ENCODE data around the gene ZBED5. TPM values are rescaled to one million over a fixed set of nuclear protein-coding genes. Genes with fewer than 3 reads are reported as not detected.

The ZBED5 gene
- total and polyA plus RNA-seq, 4 donors: 5.4 to 10.7 (median 10.1) TPM

DNA sequence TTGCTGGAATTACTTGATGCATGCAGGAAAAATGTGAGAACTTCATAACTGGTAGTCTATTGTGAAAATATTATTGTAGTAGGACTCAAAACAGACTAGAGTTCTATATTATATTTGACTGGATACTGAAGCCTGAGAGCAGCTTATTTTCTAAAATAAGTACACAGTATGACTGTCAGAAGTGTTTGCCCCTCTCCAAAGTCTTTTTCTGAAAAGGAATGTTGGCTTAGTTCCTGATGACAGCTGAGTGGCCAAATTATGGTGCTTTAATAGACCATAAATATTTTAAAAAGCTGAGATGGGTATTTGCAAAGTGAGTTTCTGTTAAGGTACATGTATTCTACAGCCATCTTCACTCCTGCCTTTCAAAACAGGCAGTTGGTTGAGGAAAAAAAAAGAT, 13.1 kb downstream of the ZBED5 start:
- H3K9ac ChIP-seq (ENCODE audit: low read depth in 1 of 2, low read length in 2 of 2): no peak overlapping the region
- no peaks in the 10 kb centered on the region for H3K36me3 ChIP-seq (ENCODE audit: control insufficient read depth in 4 of 4, insufficient read depth in 3 of 4, low read depth in 1 of 4, low read length in 3 of 4)
- no peaks in the 10 kb centered on the region for H3K27me3 ChIP-seq (ENCODE audit: control insufficient read depth in 4 of 4, insufficient read depth in 4 of 4, low read length in 3 of 4)
- no peak overlapping the region for H3K27ac ChIP-seq (ENCODE audit: low read depth in 1 of 2, low read length in 2 of 2)
- H3K4me1 ChIP-seq (ENCODE audit: control insufficient read depth in 4 of 4, insufficient read depth in 4 of 4, low read length in 3 of 4): peaks cover 0 to 2% (median 0%) of the 10 kb centered on the region in 4 donors
- no peak for DNase-seq (ENCODE audit: low spot score)
- TF ChIP-seq HNF4A (conservative IDR thresholded peaks at IDR 0.05): no peak
- H3K9me3 ChIP-seq (ENCODE audit: control insufficient read depth in 4 of 4, low read length in 3 of 4): no peaks in the 10 kb centered on the region
- no peak overlapping the region for H3K4me3 ChIP-seq (ENCODE audit: low read depth in 1 of 3, low read length in 3 of 3)

DNA sequence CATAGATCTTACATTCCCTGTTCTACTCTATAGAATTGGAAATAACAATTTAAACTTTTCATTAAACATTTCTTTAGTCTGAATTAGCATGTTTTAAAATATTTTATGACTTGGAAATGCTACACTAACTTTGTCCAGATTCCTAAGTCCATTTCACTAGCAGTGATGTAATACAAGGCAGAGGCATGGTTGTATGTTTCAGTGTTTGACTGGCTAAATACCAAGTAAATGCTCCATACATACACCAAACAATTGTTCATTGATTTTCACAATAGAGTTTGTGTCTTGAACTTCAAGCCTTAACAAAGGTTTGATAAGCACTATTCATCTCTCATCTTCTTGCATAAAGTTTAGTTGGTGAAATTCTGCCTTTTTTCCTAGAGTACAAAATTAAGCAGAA, 13.5 kb downstream of the ZBED5 start:
- Histone ChIP-seq H3K4me1 (ENCODE audit: control insufficient read depth in 4 of 4, insufficient read depth in 4 of 4, low read length in 3 of 4) (peaks cover 0 to 2% (median 0%) of the 10 kb centered on the region in 4 donors), H3K36me3 (ENCODE audit: control insufficient read depth in 4 of 4, insufficient read depth in 3 of 4, low read depth in 1 of 4, low read length in 3 of 4) (no peaks in the 10 kb centered on the region), H3K9ac (ENCODE audit: low read depth in 1 of 2, low read length in 2 of 2) (no peak overlapping the region), H3K9me3 (ENCODE audit: control insufficient read depth in 4 of 4, low read length in 3 of 4) (no peaks in the 10 kb centered on the region), H3K4me3 (ENCODE audit: low read depth in 1 of 3, low read length in 3 of 3) (no peak overlapping the region), H3K27ac (ENCODE audit: low read depth in 1 of 2, low read length in 2 of 2) (no peak overlapping the region), H3K27me3 (ENCODE audit: control insufficient read depth in 4 of 4, insufficient read depth in 4 of 4, low read length in 3 of 4) (no peaks in the 10 kb centered on the region)
- no peak for TF ChIP-seq HNF4A (conservative IDR thresholded peaks at IDR 0.05)
- TF ChIP-seq NR2F2 (IDR thresholded peaks at IDR 0.05): no peak
- no peak for TF ChIP-seq EGR1 (IDR thresholded peaks at IDR 0.05; ENCODE audit: low read depth in 2 of 2)
- no peak for TF ChIP-seq JUND (IDR thresholded peaks at IDR 0.05)
- no peak for TF ChIP-seq SP1 (IDR thresholded peaks at IDR 0.05)
- no peak for TF ChIP-seq FOXA2 (IDR thresholded peaks at IDR 0.05)
- TF ChIP-seq, protein P1, sequence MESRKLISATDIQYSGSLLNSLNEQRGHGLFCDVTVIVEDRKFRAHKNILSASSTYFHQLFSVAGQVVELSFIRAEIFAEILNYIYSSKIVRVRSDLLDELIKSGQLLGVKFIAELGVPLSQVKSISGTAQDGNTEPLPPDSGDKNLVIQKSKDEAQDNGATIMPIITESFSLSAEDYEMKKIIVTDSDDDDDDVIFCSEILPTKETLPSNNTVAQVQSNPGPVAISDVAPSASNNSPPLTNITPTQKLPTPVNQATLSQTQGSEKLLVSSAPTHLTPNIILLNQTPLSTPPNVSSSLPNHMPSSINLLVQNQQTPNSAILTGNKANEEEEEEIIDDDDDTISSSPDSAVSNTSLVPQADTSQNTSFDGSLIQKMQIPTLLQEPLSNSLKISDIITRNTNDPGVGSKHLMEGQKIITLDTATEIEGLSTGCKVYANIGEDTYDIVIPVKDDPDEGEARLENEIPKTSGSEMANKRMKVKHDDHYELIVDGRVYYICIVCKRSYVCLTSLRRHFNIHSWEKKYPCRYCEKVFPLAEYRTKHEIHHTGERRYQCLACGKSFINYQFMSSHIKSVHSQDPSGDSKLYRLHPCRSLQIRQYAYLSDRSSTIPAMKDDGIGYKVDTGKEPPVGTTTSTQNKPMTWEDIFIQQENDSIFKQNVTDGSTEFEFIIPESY (IDR thresholded peaks at IDR 0.05): no peak
- no peak for TF ChIP-seq FOXA1 (IDR thresholded peaks at IDR 0.05)
- TF ChIP-seq, protein P2, sequence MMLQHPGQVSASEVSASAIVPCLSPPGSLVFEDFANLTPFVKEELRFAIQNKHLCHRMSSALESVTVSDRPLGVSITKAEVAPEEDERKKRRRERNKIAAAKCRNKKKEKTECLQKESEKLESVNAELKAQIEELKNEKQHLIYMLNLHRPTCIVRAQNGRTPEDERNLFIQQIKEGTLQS (IDR thresholded peaks at IDR 0.05): no peak
- TF ChIP-seq, protein P3, sequence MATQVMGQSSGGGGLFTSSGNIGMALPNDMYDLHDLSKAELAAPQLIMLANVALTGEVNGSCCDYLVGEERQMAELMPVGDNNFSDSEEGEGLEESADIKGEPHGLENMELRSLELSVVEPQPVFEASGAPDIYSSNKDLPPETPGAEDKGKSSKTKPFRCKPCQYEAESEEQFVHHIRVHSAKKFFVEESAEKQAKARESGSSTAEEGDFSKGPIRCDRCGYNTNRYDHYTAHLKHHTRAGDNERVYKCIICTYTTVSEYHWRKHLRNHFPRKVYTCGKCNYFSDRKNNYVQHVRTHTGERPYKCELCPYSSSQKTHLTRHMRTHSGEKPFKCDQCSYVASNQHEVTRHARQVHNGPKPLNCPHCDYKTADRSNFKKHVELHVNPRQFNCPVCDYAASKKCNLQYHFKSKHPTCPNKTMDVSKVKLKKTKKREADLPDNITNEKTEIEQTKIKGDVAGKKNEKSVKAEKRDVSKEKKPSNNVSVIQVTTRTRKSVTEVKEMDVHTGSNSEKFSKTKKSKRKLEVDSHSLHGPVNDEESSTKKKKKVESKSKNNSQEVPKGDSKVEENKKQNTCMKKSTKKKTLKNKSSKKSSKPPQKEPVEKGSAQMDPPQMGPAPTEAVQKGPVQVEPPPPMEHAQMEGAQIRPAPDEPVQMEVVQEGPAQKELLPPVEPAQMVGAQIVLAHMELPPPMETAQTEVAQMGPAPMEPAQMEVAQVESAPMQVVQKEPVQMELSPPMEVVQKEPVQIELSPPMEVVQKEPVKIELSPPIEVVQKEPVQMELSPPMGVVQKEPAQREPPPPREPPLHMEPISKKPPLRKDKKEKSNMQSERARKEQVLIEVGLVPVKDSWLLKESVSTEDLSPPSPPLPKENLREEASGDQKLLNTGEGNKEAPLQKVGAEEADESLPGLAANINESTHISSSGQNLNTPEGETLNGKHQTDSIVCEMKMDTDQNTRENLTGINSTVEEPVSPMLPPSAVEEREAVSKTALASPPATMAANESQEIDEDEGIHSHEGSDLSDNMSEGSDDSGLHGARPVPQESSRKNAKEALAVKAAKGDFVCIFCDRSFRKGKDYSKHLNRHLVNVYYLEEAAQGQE (IDR thresholded peaks at IDR 0.05): no peak
- no peak for TF ChIP-seq GABPA (IDR thresholded peaks at IDR 0.05 in 1 of 2, conservative IDR thresholded peaks at IDR 0.05 in 1 of 2)
- no peak for TF ChIP-seq TAF1 (conservative IDR thresholded peaks at IDR 0.05)
- TF ChIP-seq, protein P4, sequence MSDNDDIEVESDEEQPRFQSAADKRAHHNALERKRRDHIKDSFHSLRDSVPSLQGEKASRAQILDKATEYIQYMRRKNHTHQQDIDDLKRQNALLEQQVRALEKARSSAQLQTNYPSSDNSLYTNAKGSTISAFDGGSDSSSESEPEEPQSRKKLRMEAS (IDR thresholded peaks at IDR 0.05): no peak
- no peak for DNase-seq (ENCODE audit: low spot score)

DNA sequence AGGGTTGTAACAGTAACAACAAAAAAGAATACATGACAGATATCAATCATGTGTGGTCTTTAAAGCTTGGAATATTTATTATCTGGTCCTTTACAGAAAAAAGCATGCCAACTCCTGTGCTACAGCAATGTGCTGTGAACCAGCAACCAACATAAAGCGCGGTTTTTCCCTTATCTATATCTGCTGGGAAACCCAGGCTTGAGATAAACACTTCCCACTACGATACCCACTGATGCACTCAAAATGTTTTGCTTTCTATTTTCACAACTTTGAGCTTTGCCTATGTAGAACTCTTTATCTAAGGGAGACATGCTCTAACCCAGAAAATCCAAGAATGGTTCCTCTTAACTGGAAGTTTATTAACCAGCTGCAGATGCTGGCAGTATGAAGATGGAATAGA, 19.0 kb downstream of the ZBED5 start:
- peaks cover 0 to 1% (median 0%) of the 10 kb centered on the region in 4 donors for H3K4me1 ChIP-seq (ENCODE audit: control insufficient read depth in 4 of 4, insufficient read depth in 4 of 4, low read length in 3 of 4)
- H3K27ac ChIP-seq (ENCODE audit: low read depth in 1 of 2, low read length in 2 of 2): no peak overlapping the region
- 43% methylated on average over 3 of the region's 3 CpGs for WGBS
- DNase-seq (ENCODE audit: low spot score): no peak
- no peak overlapping the region for H3K4me3 ChIP-seq (ENCODE audit: low read depth in 1 of 3, low read length in 3 of 3)
- H3K9me3 ChIP-seq (ENCODE audit: control insufficient read depth in 4 of 4, low read length in 3 of 4): no peaks in the 10 kb centered on the region
- no peaks in the 10 kb centered on the region for H3K27me3 ChIP-seq (ENCODE audit: control insufficient read depth in 4 of 4, insufficient read depth in 4 of 4, low read length in 3 of 4)
- H3K9ac ChIP-seq (ENCODE audit: low read depth in 1 of 2, low read length in 2 of 2): no peak overlapping the region
- no peaks in the 10 kb centered on the region for H3K36me3 ChIP-seq (ENCODE audit: control insufficient read depth in 4 of 4, insufficient read depth in 3 of 4, low read depth in 1 of 4, low read length in 3 of 4)
- TF ChIP-seq, protein P5, sequence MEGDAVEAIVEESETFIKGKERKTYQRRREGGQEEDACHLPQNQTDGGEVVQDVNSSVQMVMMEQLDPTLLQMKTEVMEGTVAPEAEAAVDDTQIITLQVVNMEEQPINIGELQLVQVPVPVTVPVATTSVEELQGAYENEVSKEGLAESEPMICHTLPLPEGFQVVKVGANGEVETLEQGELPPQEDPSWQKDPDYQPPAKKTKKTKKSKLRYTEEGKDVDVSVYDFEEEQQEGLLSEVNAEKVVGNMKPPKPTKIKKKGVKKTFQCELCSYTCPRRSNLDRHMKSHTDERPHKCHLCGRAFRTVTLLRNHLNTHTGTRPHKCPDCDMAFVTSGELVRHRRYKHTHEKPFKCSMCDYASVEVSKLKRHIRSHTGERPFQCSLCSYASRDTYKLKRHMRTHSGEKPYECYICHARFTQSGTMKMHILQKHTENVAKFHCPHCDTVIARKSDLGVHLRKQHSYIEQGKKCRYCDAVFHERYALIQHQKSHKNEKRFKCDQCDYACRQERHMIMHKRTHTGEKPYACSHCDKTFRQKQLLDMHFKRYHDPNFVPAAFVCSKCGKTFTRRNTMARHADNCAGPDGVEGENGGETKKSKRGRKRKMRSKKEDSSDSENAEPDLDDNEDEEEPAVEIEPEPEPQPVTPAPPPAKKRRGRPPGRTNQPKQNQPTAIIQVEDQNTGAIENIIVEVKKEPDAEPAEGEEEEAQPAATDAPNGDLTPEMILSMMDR (IDR thresholded peaks at IDR 0.05; ENCODE audit: low read depth, low read length, missing input control): no peak
- TF ChIP-seq, protein P1 (IDR thresholded peaks at IDR 0.05): no peak
- no peak for TF ChIP-seq HNF4G (IDR thresholded peaks at IDR 0.05)
- no peak for TF ChIP-seq YY1 (IDR thresholded peaks at IDR 0.05)
- TF ChIP-seq GABPA (IDR thresholded peaks at IDR 0.05 in 1 of 2, conservative IDR thresholded peaks at IDR 0.05 in 1 of 2): no peak
- TF ChIP-seq HNF4A (conservative IDR thresholded peaks at IDR 0.05): no peak
